ENCODE measurements around the gene SOCS7.

The SOCS7 gene

DNA sequence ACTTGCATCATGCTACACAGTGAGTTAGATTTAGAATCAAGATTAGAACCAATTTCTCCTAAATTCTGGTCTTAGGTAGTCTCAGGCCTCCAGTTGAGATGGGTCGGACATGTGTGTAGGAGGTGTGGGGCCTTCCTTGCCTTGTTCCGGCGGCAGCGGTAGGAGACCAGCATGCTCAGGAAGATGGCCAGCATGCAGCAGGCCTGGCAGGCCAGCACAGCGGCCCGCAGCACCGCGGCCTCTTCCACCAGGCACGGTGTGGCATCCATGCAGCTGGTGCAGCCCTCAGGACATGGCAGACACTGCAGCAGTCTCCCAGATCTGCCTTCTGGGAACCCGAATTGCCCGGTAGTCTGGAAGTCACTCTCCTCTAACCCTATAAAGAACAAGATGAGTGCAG lies 14.8 kb upstream of the SOCS7 start:
- no peak overlapping the region for H3K4me3 ChIP-seq (ENCODE audit: control insufficient read depth, low read depth, low read length)
- no peak for TF ChIP-seq CTCF (conservative IDR thresholded peaks at IDR 0.05; ENCODE audit: control insufficient read depth, insufficient read depth, low read depth, low read length)
- DNase-seq (ENCODE audit: low read depth): no peak

- no peak for TF ChIP-seq CTCF (conservative IDR thresholded peaks at IDR 0.05; ENCODE audit: control insufficient read depth, insufficient read depth, low read depth, low read length)
- no peak for DNase-seq (ENCODE audit: low read depth)
These were observed 13.6 kb upstream of the SOCS7 start for GRCh38 chr17:38338053-38338452.

GRCh38 chr17:38338535-38338934 lies 13.1 kb upstream of the SOCS7 start:
- DNase-seq (ENCODE audit: low read depth): no peak
- H3K4me3 ChIP-seq (ENCODE audit: control insufficient read depth, low read depth, low read length): no peak overlapping the region
- no peak for TF ChIP-seq CTCF (conservative IDR thresholded peaks at IDR 0.05; ENCODE audit: control insufficient read depth, insufficient read depth, low read depth, low read length)

More at GRCh38 chr17:38338053-38338452, 13.6 kb upstream of the SOCS7 start:
- no peak overlapping the region for H3K4me3 ChIP-seq (ENCODE audit: control insufficient read depth, low read depth, low read length)

DNA sequence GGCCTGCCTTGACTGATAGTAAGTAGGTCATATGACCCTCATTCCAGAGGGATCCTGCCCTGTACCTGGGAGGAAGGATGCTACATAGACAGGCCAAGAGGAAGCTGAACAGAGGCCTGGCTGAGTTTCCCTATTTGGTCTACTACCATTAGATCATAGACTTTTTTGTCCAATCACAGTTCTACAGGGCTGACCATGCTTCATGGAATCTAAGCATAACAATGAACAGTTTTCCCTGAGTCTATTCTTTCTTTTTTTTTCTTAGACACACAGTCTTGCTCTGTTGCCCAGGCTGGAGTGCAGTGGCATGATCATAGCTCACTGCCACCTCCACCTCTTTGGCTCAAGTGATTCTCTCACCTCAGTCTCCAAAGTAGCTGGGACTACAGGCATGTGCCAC lies 11.8 kb upstream of the SOCS7 start:
- no peak for TF ChIP-seq CTCF (conservative IDR thresholded peaks at IDR 0.05; ENCODE audit: control insufficient read depth, insufficient read depth, low read depth, low read length)
- H3K4me3 ChIP-seq (ENCODE audit: control insufficient read depth, low read depth, low read length): no peak overlapping the region
- no peak for DNase-seq (ENCODE audit: low read depth)

GRCh38 chr17:38341035-38341721 lies 10.5 kb upstream of the SOCS7 start:
- DNase-seq (ENCODE audit: low read depth): no peak
- H3K4me3 ChIP-seq (ENCODE audit: control insufficient read depth, low read depth, low read length): no peak overlapping the region
- no peak for TF ChIP-seq CTCF (conservative IDR thresholded peaks at IDR 0.05; ENCODE audit: control insufficient read depth, insufficient read depth, low read depth, low read length)

DNA sequence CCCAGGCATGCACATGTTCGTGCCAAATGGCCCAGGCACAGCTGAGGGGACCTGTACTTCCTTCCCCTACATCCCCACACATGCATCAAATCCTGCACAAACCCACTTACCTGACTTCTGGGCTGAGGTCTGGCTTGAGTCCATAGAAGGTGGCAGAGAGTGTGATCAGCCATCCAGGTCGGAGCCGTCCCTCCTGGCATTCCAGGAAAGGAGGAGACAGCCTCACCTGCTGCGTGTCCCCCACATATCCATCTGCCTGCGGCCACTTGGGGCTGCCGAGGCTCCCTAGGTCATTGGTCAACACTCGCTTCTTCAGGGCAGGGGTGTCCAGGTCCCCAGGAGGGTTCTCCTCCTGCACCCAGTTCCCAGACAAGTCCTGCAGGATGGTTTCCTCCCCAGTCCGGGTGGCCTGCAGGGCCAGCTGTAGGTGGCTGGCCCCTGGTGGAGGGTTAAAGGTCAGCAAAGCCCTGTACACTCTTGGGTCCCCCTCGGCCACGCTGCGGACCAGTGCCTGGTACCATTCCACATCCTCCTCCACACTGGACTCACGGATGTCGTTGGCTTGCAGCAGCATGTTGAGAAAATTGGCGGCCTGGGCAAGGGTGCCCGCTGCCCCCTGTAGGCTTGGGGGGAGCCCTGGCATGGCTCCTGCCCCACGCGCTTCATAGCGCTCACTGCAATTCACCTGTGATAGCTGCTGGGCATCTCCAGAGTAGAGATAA lies 8.6 kb upstream of the SOCS7 start:
- no peak for TF ChIP-seq CTCF (conservative IDR thresholded peaks at IDR 0.05; ENCODE audit: control insufficient read depth, insufficient read depth, low read depth, low read length)
- H3K4me3 ChIP-seq (ENCODE audit: control insufficient read depth, low read depth, low read length): no peak overlapping the region
- no peak for DNase-seq (ENCODE audit: low read depth)

Measured in fibroblast of mammary gland (primary cell).